ENCODE data around the gene CAMKMT. TPM values are rescaled to one million over a fixed set of nuclear protein-coding genes. Genes with fewer than 3 reads are reported as not detected.

Gene CAMKMT
- total RNA-seq, 1 experiment from 2014 or later: 17.4 TPM

GRCh38 chr2:44398243-44398897 is 36.6 kb downstream of the CAMKMT start:
- no peak overlapping the region for H3K18ac ChIP-seq (ENCODE audit: insufficient read length, low read depth, low read length)
- no peak overlapping the region for H3K4me2 ChIP-seq (ENCODE audit: insufficient read depth, insufficient read length, low read length)
- peaks cover 32 to 44% of the 10 kb centered on the region in 2 experiments for H3K4me1 Mint-ChIP-seq
- no peaks in the 10 kb centered on the region for H3K9me3 Mint-ChIP-seq
- H2BK5ac ChIP-seq (ENCODE audit: insufficient read length, low read length): no peak overlapping the region
- no peaks in the 10 kb centered on the region for H3K79me1 ChIP-seq (ENCODE audit: insufficient read depth, low read depth, low read length, poor library complexity, severe bottlenecking)
- no peak overlapping the region for H2BK15ac ChIP-seq (ENCODE audit: low read depth, low read length)
- H2BK120ac ChIP-seq (ENCODE audit: low read depth, low read length, poor library complexity, severe bottlenecking): no peak overlapping the region
- H3K27me3 ChIP-seq (ENCODE audit: insufficient read depth, low read length): no peaks in the 10 kb centered on the region
- H3T11ph ChIP-seq (ENCODE audit: low read length): no peak overlapping the region
- no peak overlapping the region for H4K91ac ChIP-seq (ENCODE audit: insufficient read length, low read depth, low read length)
- no peak overlapping the region for H3K9ac ChIP-seq (ENCODE audit: extremely low read depth, insufficient read length, low read length)
- H3K56ac ChIP-seq (ENCODE audit: insufficient read length, low read depth, low read length): no peak overlapping the region
- no peaks in the 10 kb centered on the region for H4K20me1 ChIP-seq (ENCODE audit: control insufficient read depth, insufficient read depth, insufficient read length)
- H3K4ac ChIP-seq (ENCODE audit: low read depth, low read length): no peak overlapping the region
- peak overlapping the region in 2 of 3 experiments; percentile 42 to 88; a peak in 5 of 7 replicates for H3K27ac Mint-ChIP-seq
- H3K4me3 Mint-ChIP-seq: peak overlapping the region in 1 of 2 experiments; percentile 1; a peak in 2 of 5 replicates
- no peak overlapping the region for H3K27ac ChIP-seq (ENCODE audit: insufficient read length, low read depth, low read length)
- no peak overlapping the region for H2AFZ ChIP-seq (ENCODE audit: low read length)
- H2BK12ac ChIP-seq (ENCODE audit: insufficient read length, low read depth, low read length): no peak overlapping the region
- no peaks in the 10 kb centered on the region for H3K79me2 ChIP-seq (ENCODE audit: insufficient read depth, low read length)
- no peaks in the 10 kb centered on the region for H3K9me3 ChIP-seq (ENCODE audit: control insufficient read depth, low read depth, low read length)
- H2AK5ac ChIP-seq (ENCODE audit: insufficient read length, low read length): no peak overlapping the region
- no peak for DNase-seq
- peaks cover 2% of the 10 kb centered on the region; the same call in 1 of the 2 replicates for H3K4me1 ChIP-seq (ENCODE audit: insufficient read depth, low read length)
- H3K23me2 ChIP-seq (ENCODE audit: insufficient read length, low read depth, low read length, poor library complexity, severe bottlenecking): no peaks in the 10 kb centered on the region
- H3K14ac ChIP-seq (ENCODE audit: insufficient read depth, low read length): no peak overlapping the region
- H4K8ac ChIP-seq (replicated peaks; ENCODE audit: insufficient read length, low read depth, low read length): no peak overlapping the region
- H2BK20ac ChIP-seq (ENCODE audit: low read depth, low read length, poor library complexity, severe bottlenecking): no peak overlapping the region
- no peaks in the 10 kb centered on the region for H3K27me3 Mint-ChIP-seq (ENCODE audit: low read depth)
- WGBS (ENCODE audit: extremely low coverage, insufficient read length, low lambda C conversion rate): no CpG with 5 or more reads among the region's 6 CpGs
- TF ChIP-seq CTCF (conservative IDR thresholded peaks at IDR 0.05): no peak
- H4K5ac ChIP-seq (ENCODE audit: insufficient read length, low read depth, low read length): no peak overlapping the region
- peaks cover 0 to under 1% (median 0%) of the 10 kb centered on the region in 3 experiments; a peak in 1 of 7 replicates for H3K36me3 Mint-ChIP-seq (ENCODE audit: insufficient read depth in 1 of 3, low read depth in 3 of 3)
- H3K23ac ChIP-seq (ENCODE audit: insufficient read length, low read depth, low read length): no peak overlapping the region

All from H9 (cell line).